Measurements from ENCODE around the gene ARFGAP1. TPM values are rescaled to one million over a fixed set of nuclear protein-coding genes. Genes with fewer than 3 reads are reported as not detected.
A peak's percentile ranks its signal among the peaks of the same experiment; 100 is the strongest.

ARFGAP1 gene
- total RNA-seq, 3 donors from 2014 or later = 110 to 112 (median 110) TPM

DNA sequence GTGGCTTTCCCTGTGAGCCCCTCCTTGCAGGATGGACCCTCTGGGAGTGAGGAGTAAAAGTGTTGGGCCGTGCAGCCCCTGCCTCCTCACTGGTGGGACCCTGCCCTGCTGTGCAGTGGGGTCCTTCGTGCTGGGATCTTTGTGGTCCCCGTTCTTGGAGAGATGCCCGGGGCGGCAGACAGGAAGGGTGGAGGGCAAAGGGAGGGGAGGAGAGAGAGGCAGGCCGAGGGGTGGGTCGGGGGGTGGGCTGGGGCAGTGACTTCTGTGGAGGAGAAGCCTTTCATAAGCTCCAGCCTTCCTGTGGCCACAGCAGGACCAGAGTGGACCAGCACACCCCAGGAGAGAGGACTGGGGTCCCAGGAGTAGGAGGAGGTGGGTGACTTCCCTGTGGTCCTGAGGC is 20.3 kb downstream of the ARFGAP1 start, which contains the start of gene COL20A1:
TSS of gene COL20A1 (plus strand) at position 283 of the 400 bp plus-strand sequence. CDS start 1,922 bp downstream, outside the sequence.
- peaks cover 7% of the 10 kb centered on the region for H3K4me1 Mint-ChIP-seq (ENCODE audit: low read depth)
- ATAC-seq (no peak), DNase-seq (no peak)
- H3K9me3 Mint-ChIP-seq = no peaks in the 10 kb centered on the region
- no peak within 1 kb of the TSS for H3K4me3 Mint-ChIP-seq
- H3K27me3 Mint-ChIP-seq (ENCODE audit: low read depth) = peaks cover 5% of the 10 kb centered on the region
- H3K36me3 Mint-ChIP-seq (ENCODE audit: insufficient read depth) = peaks cover 4% of the 10 kb centered on the region

DNA sequence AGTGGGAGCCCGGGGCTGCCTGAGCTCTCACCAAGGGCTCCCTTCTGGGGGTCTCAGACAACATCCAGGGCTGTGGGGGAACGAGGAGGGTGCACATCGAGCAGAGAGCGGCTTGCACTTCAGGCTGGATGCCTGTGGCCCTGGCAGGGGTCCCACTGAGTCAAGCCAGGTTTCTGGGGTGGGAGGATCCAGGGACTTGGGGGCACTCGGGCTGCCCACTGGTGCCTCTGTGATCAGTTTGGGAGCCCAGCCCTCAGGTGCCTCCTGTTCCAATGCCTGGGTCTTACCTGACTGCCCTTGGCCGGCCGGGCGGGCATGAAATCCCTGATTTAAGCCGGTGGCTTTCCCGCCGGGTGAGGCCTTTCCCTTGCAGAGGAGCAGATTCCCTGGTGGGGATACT is 20.8 kb downstream of the ARFGAP1 start:
- DNase-seq (no peak), ATAC-seq (no peak)
- peaks cover 4% of the 10 kb centered on the region for H3K36me3 Mint-ChIP-seq (ENCODE audit: insufficient read depth)
- no peaks in the 10 kb centered on the region for H3K9me3 Mint-ChIP-seq
- no peak overlapping the region for H3K4me3 Mint-ChIP-seq
- peaks cover 7% of the 10 kb centered on the region for H3K4me1 Mint-ChIP-seq (ENCODE audit: low read depth)
- peaks cover 5% of the 10 kb centered on the region for H3K27me3 Mint-ChIP-seq (ENCODE audit: low read depth)

DNA sequence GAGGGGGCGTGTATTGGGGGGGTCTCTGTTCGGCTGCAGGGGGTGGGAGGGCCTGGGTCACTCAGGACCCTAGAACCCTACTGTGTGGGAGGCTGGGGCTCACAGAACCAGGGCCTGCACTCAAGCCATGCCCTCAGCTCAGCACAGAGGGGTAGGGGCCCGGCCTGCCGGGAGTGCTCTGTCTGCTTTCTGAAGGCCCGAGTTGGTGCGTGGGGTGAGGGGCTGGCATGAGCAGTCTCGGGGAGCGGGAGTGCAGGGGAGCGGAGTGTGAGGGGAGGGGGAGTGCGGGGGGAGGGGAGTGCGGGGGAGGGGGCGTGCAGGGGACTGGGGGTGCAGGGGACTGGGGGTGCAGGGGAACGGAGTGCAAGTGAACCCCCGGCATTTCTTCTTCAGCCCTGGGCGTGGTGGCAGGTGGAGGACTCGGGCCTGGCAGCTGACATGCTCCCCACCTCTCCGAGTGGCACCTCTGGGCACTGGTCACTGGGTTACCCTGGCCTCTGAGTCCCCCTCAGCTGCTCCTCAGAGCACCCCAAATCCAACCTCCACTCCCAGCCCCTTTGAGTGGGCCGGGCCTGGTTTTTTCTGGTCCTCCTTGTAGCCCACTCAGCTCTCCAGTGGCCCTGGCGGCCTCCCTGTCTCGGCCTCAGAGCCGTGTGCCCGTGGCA is 21.4 kb downstream of the ARFGAP1 start:
- H3K9me3 Mint-ChIP-seq = no peaks in the 10 kb centered on the region
- ATAC-seq (no peak), DNase-seq (no peak)
- peaks cover 7% of the 10 kb centered on the region for H3K4me1 Mint-ChIP-seq (ENCODE audit: low read depth)
- H3K4me3 Mint-ChIP-seq = no peak overlapping the region
- peaks cover 8% of the 10 kb centered on the region for H3K27me3 Mint-ChIP-seq (ENCODE audit: low read depth)
- H3K36me3 Mint-ChIP-seq (ENCODE audit: insufficient read depth) = peaks cover under 1% of the 10 kb centered on the region

DNA sequence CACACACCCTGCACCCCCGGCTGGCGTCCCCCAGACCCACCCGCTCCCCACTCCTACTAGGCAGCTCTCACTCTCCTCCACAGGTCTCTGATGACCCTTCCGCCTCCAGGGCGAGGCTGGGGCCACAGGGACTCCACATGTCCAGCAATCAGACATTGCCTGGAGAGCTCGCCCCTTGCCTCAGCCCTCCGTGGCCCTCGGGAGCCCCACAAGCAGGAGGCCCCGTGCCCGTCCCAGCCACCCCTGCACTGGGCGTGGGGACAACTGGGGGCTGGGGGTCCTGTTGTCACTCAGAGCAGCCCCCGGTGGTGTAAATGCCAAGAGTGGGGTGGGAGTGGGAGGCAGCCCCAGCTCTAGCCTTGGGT is 21.9 kb downstream of the ARFGAP1 start:
- H3K4me3 Mint-ChIP-seq = no peak overlapping the region
- peaks cover 12% of the 10 kb centered on the region for H3K27me3 Mint-ChIP-seq (ENCODE audit: low read depth)
- H3K36me3 Mint-ChIP-seq (ENCODE audit: insufficient read depth) = no peaks in the 10 kb centered on the region
- peaks cover 8% of the 10 kb centered on the region for H3K4me1 Mint-ChIP-seq (ENCODE audit: low read depth)
- no peaks in the 10 kb centered on the region for H3K9me3 Mint-ChIP-seq
- DNase-seq = no peak
- ATAC-seq = no peak

DNA sequence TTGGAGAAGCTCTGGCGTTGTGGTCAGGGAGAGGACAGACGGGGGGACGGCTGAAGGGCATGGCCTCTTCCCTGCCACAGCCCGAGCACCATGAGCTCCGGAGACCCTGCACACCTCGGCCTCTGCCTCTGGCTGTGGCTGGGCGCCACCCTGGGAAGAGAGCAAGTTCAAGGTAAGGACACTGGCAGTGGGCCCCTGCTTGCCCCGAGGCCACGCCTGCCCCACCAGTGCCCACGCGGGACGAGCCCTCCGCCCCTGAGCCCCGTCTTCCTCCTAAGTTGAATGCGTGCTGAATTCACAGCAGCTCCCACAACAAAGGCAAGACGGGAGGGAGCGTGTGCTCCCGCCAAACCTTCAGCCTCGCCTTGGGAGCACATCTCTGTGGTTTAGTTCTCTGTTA is 22.4 kb downstream of the ARFGAP1 start:
- Mint-ChIP-seq H3K36me3 (ENCODE audit: insufficient read depth) (no peaks in the 10 kb centered on the region), H3K9me3 (no peaks in the 10 kb centered on the region), H3K4me1 (ENCODE audit: low read depth) (peaks cover 8% of the 10 kb centered on the region), H3K4me3 (no peak overlapping the region), H3K27me3 (ENCODE audit: low read depth) (peaks cover 12% of the 10 kb centered on the region)
- DNase-seq (no peak), ATAC-seq (no peak)

DNA sequence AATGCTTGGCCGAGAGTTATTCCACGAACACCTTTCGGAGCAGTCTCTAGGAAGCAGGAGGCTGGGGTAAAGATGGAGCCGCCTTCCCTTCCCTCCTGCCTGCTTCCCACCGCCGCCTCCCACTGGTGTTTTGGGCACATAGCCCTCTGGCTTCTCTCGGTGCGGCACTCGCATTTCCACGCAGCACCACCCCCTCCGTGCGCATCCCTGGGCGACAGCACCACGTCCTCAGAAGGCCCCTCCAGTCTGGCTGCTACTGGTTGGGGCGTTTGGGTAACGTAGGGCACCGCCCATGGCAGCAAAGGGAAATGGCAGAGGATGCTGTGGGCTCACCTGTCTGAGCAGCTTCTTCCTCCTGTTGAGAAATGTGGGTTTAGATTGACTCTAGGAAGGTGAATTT is 22.8 kb downstream of the ARFGAP1 start:
- no peak overlapping the region for H3K4me3 Mint-ChIP-seq
- DNase-seq (no peak), ATAC-seq (peak; percentile 38 to 39)
- no peaks in the 10 kb centered on the region for H3K9me3 Mint-ChIP-seq
- peaks cover 8% of the 10 kb centered on the region for H3K4me1 Mint-ChIP-seq (ENCODE audit: low read depth)
- H3K27me3 Mint-ChIP-seq (ENCODE audit: low read depth) = peaks cover 12% of the 10 kb centered on the region
- no peaks in the 10 kb centered on the region for H3K36me3 Mint-ChIP-seq (ENCODE audit: insufficient read depth)

DNA sequence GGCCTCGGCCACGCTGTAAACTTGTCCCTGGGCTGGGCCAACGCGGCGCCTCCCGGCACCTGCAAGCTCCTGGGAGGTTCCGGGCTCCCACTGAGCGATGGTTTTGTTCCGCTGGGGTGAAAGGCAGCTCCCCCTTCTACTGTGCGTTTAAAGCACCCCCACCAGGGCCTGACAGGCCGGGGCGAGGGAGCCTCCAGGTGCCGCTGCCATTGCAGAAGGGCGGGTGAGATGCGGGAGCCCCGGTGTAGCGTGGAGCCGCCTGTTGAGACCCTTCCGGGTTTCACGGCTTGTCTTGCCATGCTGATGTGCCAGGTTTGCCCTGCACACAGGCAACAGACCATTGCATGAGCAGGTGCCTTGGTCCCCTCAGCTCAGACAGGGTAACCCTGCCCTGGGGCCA is 23.2 kb downstream of the ARFGAP1 start:
- H3K4me1 Mint-ChIP-seq (ENCODE audit: low read depth) = peaks cover 8% of the 10 kb centered on the region
- ATAC-seq (peak; percentile 15 to 23), DNase-seq (no peak)
- no peaks in the 10 kb centered on the region for H3K36me3 Mint-ChIP-seq (ENCODE audit: insufficient read depth)
- H3K9me3 Mint-ChIP-seq = no peaks in the 10 kb centered on the region
- H3K4me3 Mint-ChIP-seq = no peak overlapping the region
- peaks cover 14% of the 10 kb centered on the region for H3K27me3 Mint-ChIP-seq (ENCODE audit: low read depth)

DNA sequence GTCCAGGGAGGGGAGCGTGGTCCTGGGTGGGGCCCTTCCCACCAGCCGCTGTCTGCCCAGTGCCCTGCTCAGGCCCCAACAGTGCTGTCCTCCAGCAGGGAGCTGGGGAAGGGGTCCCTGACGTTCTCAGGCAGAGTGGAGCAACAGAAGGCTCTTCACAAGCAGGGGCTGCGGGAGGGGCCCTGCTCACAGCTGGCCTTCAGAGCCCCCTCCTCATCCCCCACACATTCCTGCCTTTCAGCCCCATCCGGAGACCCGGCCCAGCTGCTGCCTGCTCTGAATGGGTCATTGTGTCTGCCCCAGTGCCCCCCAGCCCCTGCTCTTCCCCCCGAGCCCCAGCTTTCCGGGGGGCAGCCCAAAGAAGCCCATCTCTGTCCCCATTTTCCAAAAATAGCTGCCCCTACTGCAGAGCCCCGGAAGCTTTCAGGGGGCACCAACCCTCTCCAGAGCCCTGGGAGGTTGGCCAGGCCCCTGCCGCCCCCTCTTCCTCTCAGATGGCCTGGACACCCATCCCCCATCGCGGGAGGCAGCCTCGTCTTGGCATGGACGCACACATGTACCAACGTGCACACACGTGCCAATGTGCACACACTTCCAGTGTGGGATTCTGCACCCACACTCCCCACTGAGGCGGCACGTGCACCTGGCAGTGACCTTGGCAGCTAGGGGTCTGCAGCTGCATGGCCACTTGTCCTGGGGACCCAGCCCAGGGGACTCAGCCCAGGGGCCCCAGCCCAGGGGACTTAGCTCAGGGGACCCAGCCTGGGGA is 24.1 kb downstream of the ARFGAP1 start:
- DNase-seq (no peak), ATAC-seq (no peak)
- Mint-ChIP-seq H3K4me1 (ENCODE audit: low read depth) (peaks cover 8% of the 10 kb centered on the region), H3K9me3 (peaks cover 4% of the 10 kb centered on the region), H3K27me3 (ENCODE audit: low read depth) (peaks cover 15% of the 10 kb centered on the region), H3K4me3 (no peak overlapping the region), H3K36me3 (ENCODE audit: insufficient read depth) (no peaks in the 10 kb centered on the region)

DNA sequence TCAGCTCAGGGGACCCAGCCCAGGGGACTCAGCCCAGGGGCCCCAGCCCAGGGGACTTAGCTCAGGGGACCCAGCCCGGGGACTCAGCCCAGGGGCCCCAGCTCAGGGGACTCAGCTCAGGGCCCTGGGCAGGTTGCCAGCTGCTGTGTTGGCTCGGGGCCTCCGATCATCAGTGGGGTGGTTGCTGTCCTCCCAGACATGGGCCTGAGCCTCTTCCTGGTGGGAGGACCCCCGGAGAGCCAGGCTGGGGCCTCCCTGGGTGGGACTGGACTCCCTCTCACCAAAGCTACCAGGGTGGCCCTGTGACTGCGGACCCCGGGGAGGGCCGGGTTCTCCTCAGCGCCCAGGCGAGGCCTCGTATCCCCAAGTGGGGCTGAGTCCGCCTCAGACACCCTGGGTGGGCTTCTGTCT is 24.8 kb downstream of the ARFGAP1 start:
- H3K27me3 Mint-ChIP-seq (ENCODE audit: low read depth) = peaks cover 15% of the 10 kb centered on the region
- H3K4me3 Mint-ChIP-seq = no peak overlapping the region
- no peak for DNase-seq
- H3K36me3 Mint-ChIP-seq (ENCODE audit: insufficient read depth) = no peaks in the 10 kb centered on the region
- no peak for ATAC-seq
- peaks cover 8% of the 10 kb centered on the region for H3K9me3 Mint-ChIP-seq
- H3K4me1 Mint-ChIP-seq (ENCODE audit: low read depth) = peaks cover 8% of the 10 kb centered on the region

DNA sequence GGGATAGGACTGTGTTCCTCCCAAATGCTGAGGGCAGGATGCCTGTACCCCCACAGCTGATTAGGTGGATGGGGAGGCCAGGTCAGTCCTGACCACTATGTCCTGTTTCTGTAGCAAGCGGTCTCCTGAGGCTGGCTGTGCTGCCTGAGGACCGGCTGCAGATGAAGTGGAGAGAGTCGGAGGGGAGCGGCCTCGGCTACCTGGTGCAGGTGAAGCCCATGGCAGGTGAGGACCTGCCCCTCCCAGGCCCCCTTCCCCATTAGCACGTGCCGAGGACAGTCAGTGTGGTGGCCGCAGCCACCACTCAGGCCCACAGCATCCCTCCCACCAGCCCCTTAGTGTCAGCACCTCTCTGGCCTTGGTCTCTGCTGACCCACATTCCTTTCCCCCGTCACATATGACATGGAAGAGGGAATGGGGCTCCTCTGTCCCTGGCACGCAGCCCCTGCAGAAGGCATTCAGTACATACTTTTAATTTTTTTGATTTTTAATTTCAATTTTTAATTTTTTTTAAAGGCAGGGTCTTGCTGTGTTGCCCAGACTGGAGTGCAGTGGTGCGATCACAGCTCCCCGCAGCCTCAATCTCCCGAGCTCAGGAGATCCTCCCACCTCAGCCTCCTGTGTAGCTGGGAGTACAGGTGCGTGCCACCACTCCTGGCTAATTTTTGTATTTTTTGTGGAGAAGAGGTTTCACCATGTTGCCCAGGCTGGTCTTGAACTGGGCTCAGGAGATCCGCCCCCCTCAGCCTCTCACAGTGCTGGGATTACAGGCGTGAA is 25.4 kb downstream of the ARFGAP1 start:
- no peak for DNase-seq
- ATAC-seq = no peak
- H3K36me3 Mint-ChIP-seq (ENCODE audit: insufficient read depth) = no peaks in the 10 kb centered on the region
- peaks cover 8% of the 10 kb centered on the region for H3K4me1 Mint-ChIP-seq (ENCODE audit: low read depth)
- H3K27me3 Mint-ChIP-seq (ENCODE audit: low read depth) = peaks cover 20% of the 10 kb centered on the region
- H3K9me3 Mint-ChIP-seq = peaks cover 12% of the 10 kb centered on the region
- H3K4me3 Mint-ChIP-seq = no peak overlapping the region

DNA sequence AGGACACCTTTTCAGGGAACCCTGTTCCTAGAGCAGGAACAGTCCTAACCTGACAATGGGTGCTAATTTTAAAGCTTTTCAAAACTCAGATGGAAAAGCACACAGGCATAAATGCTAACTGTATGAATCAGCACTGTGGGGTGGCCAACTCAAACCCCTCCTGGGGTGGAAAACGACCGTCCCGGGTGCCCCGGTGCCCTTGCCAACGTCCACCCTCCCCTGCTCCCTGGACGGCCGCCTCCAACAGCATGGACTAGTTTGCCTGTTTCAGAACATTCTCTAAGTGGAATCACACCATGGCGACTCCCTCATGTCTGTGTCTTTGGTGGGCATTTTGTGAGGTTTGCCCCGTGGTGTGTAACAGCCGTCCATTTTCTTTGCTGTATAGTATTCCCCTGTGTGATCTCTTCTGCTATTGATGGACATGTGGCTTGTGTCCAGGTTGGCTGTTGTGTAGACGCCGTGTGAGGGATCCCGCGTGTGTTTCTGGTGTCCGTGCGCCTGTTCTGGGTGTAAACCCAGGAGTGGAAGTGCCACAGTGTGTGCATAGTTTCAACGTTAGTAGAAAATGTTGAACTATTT is 26.2 kb downstream of the ARFGAP1 start:
- H3K27me3 Mint-ChIP-seq (ENCODE audit: low read depth) = peaks cover 20% of the 10 kb centered on the region
- H3K4me1 Mint-ChIP-seq (ENCODE audit: low read depth) = peaks cover 8% of the 10 kb centered on the region
- H3K36me3 Mint-ChIP-seq (ENCODE audit: insufficient read depth) = no peaks in the 10 kb centered on the region
- H3K4me3 Mint-ChIP-seq = no peak overlapping the region
- DNase-seq (no peak), ATAC-seq (no peak)
- peaks cover 12% of the 10 kb centered on the region for H3K9me3 Mint-ChIP-seq

DNA sequence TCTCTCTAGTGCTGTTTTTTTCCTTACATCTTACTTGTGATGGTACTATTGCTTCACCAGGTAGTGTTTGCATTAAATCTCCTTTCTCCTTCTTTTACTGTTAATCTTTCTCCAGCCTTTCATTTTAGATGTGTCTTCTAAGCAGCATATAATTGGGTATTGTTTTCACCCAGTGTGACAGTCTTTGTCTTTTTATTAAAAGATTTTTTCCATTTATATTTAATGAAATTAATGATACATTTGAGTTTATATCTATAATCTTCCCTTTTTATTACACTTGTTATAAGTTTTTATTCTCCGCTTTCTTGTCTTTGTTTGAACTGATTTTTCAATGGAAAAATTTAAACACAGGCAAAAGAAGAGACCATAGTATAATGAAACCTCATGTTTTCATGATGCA is 29.1 kb downstream of the ARFGAP1 start:
- Mint-ChIP-seq H3K36me3 (ENCODE audit: insufficient read depth) (no peaks in the 10 kb centered on the region), H3K4me1 (ENCODE audit: low read depth) (peaks cover 1% of the 10 kb centered on the region), H3K9me3 (peaks cover 12% of the 10 kb centered on the region), H3K27me3 (ENCODE audit: low read depth) (peaks cover 18% of the 10 kb centered on the region), H3K4me3 (no peak overlapping the region)
- DNase-seq = no peak
- ATAC-seq = no peak

DNA sequence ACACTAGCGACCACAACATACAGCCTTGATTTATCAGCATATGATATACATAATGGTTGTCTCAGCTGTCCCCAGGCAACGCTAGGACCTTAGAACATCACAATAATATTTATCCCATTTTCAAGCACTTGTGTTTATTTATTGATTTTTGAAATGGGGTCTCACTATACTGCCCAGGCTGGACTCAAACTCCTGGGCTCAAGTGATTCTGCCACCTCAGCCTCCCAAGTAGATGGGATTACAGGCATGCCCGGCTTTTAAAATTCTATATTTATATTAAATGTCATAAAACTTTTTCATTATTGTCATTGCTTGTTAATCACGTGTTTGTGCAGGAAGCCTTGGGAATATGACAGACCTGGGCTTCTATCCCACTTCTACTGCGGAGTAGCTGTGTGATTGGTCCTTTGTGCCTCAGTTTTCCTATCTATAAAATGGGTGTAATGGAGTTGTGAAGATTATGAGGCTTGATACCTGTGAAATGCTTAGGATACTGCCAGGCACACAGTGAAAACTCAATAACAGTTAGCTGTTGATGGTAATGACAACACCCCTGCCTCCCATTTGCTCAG is 30.6 kb downstream of the ARFGAP1 start:
- peaks cover 1% of the 10 kb centered on the region for H3K4me1 Mint-ChIP-seq (ENCODE audit: low read depth)
- DNase-seq (no peak), ATAC-seq (no peak)
- H3K9me3 Mint-ChIP-seq = peaks cover 12% of the 10 kb centered on the region
- peaks cover 15% of the 10 kb centered on the region for H3K27me3 Mint-ChIP-seq (ENCODE audit: low read depth)
- H3K36me3 Mint-ChIP-seq (ENCODE audit: insufficient read depth) = no peaks in the 10 kb centered on the region
- H3K4me3 Mint-ChIP-seq = no peak overlapping the region

DNA sequence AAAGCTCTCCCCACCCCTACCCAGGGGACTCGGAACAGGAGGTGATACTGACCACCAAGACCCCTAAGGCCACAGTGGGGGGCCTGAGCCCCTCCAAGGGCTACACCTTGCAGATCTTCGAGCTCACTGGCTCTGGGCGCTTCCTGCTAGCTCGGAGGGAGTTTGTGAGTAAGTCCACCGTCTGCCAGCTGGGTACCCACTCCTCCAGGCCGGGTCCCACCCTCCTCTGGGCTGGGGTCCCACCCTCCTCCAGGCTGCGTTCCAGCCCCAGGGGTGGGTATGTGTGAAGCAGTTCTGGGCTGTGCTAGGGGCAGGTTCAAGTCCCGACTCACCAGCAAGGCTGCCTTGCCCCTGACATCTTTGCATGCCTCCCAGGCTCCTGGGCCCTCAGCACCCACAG is 32.8 kb downstream of the ARFGAP1 start:
- Mint-ChIP-seq H3K4me3 (no peak overlapping the region), H3K27me3 (ENCODE audit: low read depth) (peaks cover 12% of the 10 kb centered on the region), H3K36me3 (ENCODE audit: insufficient read depth) (no peaks in the 10 kb centered on the region), H3K4me1 (ENCODE audit: low read depth) (no peaks in the 10 kb centered on the region), H3K9me3 (peaks cover 12% of the 10 kb centered on the region)
- DNase-seq = no peak
- no peak for ATAC-seq
